Measurements from ENCODE around the gene ANKIB1.

DNA sequence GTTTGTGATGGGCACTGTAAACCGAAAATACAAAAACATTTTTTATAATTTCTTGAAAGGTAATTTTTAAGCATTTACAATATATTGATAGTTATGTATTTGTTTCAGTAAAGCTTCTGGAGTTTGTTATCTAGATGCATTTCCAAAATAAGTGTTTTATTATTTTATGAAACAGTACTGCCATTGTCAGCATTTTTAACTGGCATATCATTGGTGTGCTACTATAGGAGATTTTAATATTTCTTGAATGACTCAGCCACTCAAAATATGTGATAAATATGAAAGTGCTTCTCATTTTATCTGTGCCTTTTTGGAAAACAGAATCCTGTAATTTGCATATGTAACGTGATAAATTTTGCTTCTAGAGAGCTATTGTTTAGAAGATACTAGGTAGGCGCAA, 97.9 kb downstream of the ANKIB1 start:
- TF ChIP-seq, protein P1, sequence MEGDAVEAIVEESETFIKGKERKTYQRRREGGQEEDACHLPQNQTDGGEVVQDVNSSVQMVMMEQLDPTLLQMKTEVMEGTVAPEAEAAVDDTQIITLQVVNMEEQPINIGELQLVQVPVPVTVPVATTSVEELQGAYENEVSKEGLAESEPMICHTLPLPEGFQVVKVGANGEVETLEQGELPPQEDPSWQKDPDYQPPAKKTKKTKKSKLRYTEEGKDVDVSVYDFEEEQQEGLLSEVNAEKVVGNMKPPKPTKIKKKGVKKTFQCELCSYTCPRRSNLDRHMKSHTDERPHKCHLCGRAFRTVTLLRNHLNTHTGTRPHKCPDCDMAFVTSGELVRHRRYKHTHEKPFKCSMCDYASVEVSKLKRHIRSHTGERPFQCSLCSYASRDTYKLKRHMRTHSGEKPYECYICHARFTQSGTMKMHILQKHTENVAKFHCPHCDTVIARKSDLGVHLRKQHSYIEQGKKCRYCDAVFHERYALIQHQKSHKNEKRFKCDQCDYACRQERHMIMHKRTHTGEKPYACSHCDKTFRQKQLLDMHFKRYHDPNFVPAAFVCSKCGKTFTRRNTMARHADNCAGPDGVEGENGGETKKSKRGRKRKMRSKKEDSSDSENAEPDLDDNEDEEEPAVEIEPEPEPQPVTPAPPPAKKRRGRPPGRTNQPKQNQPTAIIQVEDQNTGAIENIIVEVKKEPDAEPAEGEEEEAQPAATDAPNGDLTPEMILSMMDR (IDR thresholded peaks at IDR 0.05): no peak
- TF ChIP-seq POLR2A (IDR thresholded peaks at IDR 0.05): no peak
